H54 (cell line): ENCODE data around the gene MYLIP.

Experiments
- DNase-seq: peaks from one replicate; pipeline ENCODE4 v3.0.0; 2011; ENCODE audit warnings: low spot score, mixed read lengths; ENCODE audit not compliant: insufficient read length
- FAIRE-seq: peaks from 3 replicates; lab custom pipeline; 2011; peaks lifted over from hg19 to GRCh38; lab: Jason Lieb, UNC
- POLR2A ChIP-seq: IDR thresholded peaks from 2 replicates; pipeline ENCODE4 v1.6.1; 2011; ENCODE audit warnings: low read depth, mild to moderate bottlenecking, low read length

MYLIP gene

DNA sequence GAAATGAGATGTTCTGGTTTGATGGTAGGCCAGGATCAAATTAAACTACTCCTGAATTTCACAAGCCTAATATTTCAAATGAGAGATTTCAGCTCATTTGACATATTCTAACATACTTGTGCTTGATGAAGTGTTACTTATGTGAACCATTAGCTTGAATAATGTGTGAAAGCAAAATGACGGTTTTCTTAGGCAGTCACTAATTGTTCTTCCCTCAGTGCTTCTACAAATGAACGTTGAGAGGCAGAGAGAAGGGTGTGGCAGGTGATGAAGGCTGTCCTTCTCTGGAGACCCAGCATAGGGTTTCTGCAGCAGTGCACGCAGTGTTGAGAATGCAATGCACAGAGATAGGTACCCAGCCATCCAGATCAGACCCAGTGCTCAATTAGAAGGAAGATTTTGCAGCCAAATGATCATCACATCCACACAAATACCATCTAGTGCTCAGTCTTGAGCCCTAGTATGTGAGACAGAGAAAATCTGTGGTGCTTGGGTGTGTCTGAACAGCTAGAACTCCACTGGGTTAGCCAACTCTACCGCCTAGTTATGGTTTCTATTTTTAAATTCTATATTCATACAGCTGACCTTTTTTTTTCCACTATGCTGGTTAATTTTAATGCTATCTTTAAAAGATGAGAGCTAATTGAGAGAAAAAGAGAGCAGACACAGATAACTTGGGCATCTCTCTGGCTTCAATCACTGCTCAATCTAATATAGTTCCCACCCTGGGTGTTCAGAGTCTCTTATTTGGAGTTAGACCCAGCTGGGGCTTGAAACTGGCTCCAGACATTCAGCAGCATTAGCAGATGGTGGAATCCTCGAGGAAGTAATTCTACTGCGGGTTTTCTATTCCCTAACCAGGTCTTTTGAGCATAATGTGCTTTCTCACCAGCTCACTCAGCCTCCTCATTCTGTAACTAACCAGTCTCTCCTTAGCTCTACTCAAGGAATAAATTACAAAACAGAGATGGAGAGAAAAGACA, 4.4 kb upstream of the MYLIP start:
- TF ChIP-seq POLR2A = no peak
- DNase-seq = no peak
- no peak for FAIRE-seq

DNA sequence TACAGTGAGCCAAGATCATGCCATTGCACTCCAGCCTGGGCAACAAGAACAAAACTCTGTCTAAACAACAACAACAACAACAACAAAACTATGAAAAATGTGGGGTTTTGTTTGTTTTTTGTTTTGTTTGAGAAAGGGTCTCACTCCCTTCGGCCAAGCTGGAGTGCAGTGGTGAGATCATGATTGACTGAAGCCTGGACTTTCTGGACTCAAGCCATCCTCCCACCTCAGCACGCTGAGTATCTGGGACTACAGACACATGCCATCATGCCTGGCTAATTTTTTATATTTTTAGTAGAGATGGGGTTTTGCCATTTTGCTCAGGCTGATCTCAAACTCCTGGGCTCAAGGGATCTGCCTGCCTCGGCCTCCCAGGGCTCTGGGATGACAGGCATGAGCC, 2.8 kb upstream of the MYLIP start:
- no peak for TF ChIP-seq POLR2A
- DNase-seq = no peak
- no peak for FAIRE-seq

DNA sequence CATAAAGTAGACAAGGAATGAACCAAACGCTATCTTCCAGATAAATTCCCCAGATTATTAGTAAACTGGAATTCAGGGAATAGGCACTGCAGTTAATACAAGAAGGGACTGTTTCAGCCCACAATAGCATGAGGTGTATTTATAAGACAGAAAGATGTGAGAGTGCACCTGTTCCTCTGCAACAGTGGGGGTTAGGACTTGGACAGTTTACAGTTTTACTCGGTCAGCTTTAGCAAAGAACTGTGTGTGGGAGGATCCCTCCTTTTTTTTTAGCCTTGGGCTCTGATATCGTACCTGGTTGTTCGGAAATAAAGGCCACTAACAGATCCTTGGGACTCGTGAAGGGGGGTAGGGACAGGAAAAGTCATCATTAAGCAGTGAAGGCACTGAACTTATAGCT, 2.0 kb upstream of the MYLIP start:
- no peak for TF ChIP-seq POLR2A
- FAIRE-seq (no peak), DNase-seq (no peak)

DNA sequence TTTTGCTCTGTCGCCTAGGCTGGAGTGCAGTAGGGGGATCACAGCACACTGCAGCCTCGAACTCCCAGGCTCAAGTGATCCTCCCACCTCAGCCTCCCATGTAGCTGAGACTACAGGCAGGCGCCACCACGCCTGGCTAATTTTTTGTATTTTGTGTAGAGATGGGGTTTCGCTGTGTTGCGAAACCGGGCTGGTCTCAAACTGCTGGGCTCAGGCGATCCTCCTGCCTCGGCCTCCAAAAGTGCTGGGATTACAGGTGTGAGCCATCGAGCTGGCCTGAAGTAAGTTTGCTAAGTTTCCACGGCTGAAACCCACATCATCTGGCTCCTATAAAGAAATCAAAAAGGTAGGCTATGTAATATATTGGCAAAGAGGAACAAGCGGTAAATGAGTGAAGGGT, 1.4 kb upstream of the MYLIP start:
- no peak for FAIRE-seq
- no peak for DNase-seq
- no peak for TF ChIP-seq POLR2A

DNA sequence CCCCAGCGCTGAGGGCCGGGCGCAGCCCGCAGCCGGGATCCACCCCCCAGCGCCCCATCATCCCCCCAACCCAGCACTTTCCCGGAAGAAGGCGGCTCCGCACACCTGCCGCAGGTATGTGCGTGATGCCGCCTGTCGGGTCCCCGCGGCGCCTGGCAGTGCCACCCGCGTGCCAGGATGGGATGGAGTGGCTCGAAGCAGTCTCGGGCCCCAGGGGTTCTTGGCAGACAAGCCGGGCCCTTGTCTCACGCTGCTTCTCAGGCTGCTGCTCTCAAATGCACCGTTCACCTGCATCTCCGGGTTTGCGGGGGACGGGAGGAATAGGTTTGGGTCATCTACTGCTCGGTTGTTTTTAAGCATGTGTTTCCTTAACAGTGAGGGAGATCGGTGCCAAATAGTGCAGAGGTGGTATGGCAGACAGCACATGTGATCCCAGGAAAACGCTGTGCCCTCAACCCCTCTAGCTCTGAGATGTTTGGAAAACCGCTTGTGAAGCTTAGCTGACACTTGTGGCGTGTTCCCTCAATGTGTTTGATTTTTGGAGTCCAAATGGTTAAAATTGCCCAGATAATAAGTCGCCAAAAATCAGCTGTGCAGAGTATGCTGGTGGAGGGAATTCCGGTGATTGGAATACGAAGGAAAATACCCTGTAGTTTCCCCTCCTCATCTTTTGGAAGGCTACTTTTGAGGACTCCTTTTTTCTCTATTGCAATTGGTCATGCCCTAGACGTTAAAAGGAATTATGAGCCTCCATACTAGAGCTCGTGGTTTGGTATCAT, 926 bp downstream of the MYLIP start:
- DNase-seq (peak; percentile 6), FAIRE-seq (no peak)
- no peak for TF ChIP-seq POLR2A

DNA sequence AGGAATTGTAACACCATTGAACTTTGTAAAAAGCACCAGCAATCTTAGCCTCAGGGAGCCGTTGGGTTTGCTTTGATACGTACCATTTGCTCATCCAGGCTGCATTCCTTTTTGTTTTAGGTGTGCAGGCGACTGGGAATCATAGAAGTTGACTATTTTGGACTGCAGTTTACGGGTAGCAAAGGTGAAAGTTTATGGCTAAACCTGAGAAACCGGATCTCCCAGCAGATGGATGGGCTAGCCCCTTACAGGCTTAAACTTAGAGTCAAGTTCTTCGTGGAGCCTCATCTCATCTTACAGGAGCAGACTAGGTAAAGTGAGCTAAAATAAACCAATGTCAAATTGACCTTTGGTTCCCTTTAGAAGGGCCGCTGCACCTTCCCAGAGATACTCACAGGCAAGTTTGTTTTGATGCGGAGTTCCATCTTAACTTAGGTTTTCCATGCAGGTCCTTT, 1.6 kb downstream of the MYLIP start:
- FAIRE-seq = no peak
- DNase-seq = no peak
- TF ChIP-seq POLR2A = no peak

DNA sequence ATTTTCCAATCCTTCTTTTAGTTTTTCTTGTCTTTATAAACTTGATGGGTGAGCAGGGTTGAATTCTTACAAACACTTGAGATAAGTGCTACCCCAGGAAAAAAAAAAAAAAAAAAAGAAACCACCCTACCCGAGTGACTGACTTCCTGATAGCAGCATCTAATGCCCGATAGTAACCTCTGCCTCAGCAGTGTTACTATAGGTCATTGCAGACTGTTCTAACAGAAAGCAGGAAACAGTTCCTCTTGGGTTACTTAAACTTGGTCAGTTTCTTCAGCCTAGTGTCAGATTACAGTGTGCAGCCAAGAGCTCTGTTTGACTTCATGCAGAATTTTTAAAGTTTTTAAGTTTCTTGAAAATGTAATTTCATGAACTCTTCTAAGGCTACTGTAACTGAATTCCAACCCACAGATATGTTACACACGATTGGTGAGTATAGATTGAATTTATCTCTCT, 2.1 kb downstream of the MYLIP start:
- FAIRE-seq (peak; percentile 87), DNase-seq (peak; percentile 32)
- no peak for TF ChIP-seq POLR2A

DNA sequence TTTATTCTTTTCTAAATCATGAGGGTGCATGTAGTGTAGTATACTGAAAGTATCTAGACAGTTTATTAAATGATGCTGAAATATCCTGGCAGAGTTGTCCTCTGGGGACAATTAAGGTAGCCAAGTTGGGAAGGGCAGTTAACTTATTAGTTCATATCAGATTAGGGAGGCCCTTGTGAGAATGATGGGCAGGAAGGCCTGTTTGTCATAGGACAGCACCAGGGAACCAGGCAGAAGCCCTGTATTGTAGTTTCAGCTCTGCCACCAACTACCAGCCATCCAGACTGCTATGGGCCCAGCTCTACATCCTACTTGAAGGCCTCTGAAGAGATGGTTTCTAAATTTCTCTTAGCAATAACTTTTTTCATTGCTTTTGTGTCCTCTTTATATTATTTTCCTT, 4.0 kb downstream of the MYLIP start:
- DNase-seq = no peak

DNA sequence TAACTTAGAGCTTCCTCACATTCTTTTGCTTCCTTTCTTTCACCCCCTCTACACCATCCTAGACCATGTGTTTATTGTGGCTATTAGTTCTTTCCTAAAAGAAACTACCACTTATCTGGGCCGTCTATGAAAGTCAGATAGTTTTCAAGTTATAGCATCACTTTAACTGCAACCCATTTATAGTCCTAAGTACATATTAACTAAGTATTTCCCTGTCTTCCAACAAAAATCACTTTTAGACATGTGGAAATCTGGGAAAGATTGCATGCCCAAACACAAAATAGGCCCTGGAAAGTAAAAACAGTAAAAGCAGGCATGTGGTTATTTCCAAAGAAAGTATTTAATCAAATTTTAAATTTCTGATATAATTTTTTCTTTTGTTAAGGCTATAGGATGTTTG, 5.5 kb downstream of the MYLIP start:
- FAIRE-seq = no peak
- TF ChIP-seq POLR2A = no peak
- no peak for DNase-seq

More for the DNA sequence above, 4.0 kb downstream of the MYLIP start:
- no peak for TF ChIP-seq POLR2A
- FAIRE-seq = no peak

DNA sequence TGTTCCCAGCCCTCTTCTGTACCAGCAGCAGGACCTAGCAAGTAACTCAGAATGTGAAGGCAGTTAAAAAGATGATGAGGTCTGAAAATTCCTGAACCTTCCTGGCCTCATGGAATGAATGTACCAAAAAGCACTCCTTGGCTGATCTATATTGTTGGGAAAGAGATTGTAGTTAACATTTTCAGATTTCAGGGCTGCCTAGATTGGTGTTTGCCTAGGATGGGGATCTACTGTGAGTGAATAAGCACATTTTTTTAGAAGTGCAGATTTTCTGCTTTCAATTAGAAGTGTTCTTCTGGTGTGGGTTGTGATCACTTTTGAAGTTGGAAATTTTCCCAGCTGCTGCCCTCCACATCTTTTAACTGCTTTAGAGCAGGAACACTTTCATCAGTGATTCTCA, 6.2 kb downstream of the MYLIP start:
- no peak for TF ChIP-seq POLR2A
- no peak for FAIRE-seq

DNA sequence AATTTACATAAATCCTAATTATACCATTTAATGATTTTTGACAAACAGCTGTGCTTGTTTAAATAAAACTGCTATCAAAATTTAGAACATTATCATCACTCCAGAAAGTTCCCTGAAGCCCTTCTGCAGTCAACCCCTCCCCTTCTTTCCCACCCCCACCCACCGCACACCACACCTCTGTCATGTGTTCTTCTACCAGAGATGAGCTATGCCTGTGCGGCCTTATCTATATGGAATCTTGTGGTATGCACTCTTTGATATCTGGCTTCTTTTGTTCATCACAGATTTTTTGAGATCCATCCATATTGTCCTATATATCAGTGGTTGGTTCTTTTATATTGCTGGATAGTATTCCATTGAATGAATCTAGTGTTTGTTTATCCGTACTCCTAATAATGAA, 7.2 kb downstream of the MYLIP start:
- no peak for TF ChIP-seq POLR2A
- FAIRE-seq = no peak
- DNase-seq = no peak

More for the DNA sequence above, 6.2 kb downstream of the MYLIP start:
- no peak for DNase-seq

DNA sequence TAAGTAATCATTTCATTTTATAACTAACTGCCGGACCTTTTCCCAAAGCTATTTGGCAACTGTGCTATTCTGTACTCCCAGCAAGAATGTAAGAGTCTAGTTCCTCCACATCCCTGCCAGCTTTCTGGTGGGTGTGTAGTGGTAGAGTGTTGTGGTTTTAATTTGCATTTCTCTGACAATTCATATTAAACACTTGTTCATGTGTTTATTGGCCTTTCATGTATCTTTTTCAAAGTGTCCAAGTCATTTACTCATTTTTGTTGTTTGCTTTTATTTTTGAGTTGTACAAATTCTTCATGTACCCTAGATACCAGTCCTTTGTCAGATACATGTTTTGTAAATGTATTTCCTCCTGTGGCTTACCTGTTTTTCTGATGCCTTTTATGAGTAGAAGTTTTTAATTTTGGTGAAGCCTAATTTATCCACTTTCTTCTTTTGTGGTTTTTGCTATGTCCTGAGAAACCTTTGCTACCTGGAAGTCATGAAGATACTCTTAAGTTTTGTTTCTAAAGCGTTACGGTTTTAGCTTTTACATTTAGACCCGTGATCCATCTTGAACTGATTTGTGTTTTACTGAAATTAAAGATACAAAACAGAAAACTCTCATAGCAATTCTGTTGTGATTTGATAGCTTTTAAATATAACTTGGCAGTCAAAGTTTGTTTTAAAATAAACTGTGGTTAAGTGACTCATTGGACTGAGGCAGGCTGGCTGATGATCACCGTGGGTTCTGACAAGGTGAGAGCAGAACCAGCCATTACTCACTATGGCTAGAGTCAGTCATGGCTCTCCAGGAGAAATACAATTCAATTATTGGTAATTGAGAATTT, 8.0 kb downstream of the MYLIP start:
- TF ChIP-seq POLR2A = no peak
- FAIRE-seq (peak; percentile 97), DNase-seq (peak; percentile 7)

DNA sequence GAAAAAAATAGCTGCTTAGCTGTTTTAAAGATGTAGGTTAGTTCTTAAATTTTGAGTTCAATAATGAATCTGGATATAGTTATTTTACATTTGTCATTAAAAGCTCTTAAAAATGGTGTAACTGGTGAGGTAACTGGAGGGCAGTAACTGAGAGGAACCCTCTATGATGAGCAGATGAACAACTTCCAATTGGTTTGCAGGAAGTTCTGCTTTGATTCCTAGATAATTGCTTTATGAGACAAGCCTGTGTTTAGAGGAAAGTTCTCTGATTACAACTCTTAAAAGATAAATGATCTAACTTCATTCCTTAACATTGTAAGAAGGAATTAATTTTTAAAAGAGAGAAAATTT, 8.5 kb downstream of the MYLIP start:
- DNase-seq (no peak), FAIRE-seq (no peak)
- TF ChIP-seq POLR2A = no peak
